Suprapubic skin (tissue), 3 donors: Measurements from ENCODE around the gene TYW1.

Experiments
- CTCF ChIP-seq, 2 donors: fragments of 200-600 bp in 1 of 2; fragments of 450-650 bp in 1 of 2; sonication (generic) in 1 of 2; IDR thresholded peaks; one replicate each; pipeline ENCODE4 v1.5.1; 2016 to 2019; ENCODE audit warnings: antibody characterized with exemption in 2 of 2, mild to moderate bottlenecking in 1 of 2, moderate library complexity in 1 of 2
- POLR2AphosphoS5 ChIP-seq, 3 donors: sonication (generic); formaldehyde crosslinking; IDR thresholded peaks; one replicate each; pipeline ENCODE4 v1.6.1; 2017; ENCODE audit warnings: antibody characterized with exemption in 3 of 3

- TF ChIP-seq CTCF (IDR thresholded peaks at IDR 0.05) (no peak), POLR2AphosphoS5 (IDR thresholded peaks at IDR 0.05) (no peak)
Measured at GRCh38 chr7:67019562-67020390, 23.1 kb downstream of the TYW1 start.
